GM21723 (cell line): Measurements from ENCODE around the gene PLD4.
A peak's percentile ranks its signal among the peaks of the same experiment; 100 is the strongest.
"Not testable (repeated sequence)": the region's sequence is repeated elsewhere in the genome, so short reads cannot be mapped to it uniquely, and the experiment has no call there.

ENCODE experiments used
- ATAC-seq: cut with Tn5 transposase; IDR thresholded peaks from one replicate; pipeline ENCODE4 v1.9.1; 2021; ENCODE audit warnings: mild to moderate bottlenecking, moderate library complexity; ENCODE audit not compliant: unreplicated experiment

PLD4 gene

GRCh38 chr14:104898195-104898558 lies 26.5 kb upstream of the PLD4 start:
- ATAC-seq: no peak

- no peak for ATAC-seq
Observed at GRCh38 chr14:104898870-104899510, 25.7 kb upstream of the PLD4 start.

- ATAC-seq: no peak
Observed at GRCh38 chr14:104899781-104900180, 24.9 kb upstream of the PLD4 start.

- ATAC-seq: no peak
Observed at GRCh38 chr14:104900639-104901512, 23.8 kb upstream of the PLD4 start.

- no peak for ATAC-seq
Observed at GRCh38 chr14:104903990-104904389, 20.7 kb upstream of the PLD4 start.

- not testable (repeated sequence) for ATAC-seq
Observed at GRCh38 chr14:104904650-104905578, 19.8 kb upstream of the PLD4 start.

GRCh38 chr14:104905579-104905933 lies 19.1 kb upstream of the PLD4 start:
- not testable (repeated sequence) for ATAC-seq

- no peak for ATAC-seq
Observed at GRCh38 chr14:104908303-104908702, 16.4 kb upstream of the PLD4 start.

- no peak for ATAC-seq
Observed at GRCh38 chr14:104912053-104912452, 12.6 kb upstream of the PLD4 start.

GRCh38 chr14:104913435-104913834 lies 11.2 kb upstream of the PLD4 start:
- no peak for ATAC-seq

GRCh38 chr14:104917116-104917515 lies 7.6 kb upstream of the PLD4 start:
- no peak for ATAC-seq

GRCh38 chr14:104917993-104918392 lies 6.7 kb upstream of the PLD4 start:
- ATAC-seq: no peak

- not testable (repeated sequence) for ATAC-seq
Observed at GRCh38 chr14:104919152-104919992, 5.3 kb upstream of the PLD4 start.

GRCh38 chr14:104919993-104920315 lies 4.7 kb upstream of the PLD4 start:
- ATAC-seq: no peak

GRCh38 chr14:104923640-104924420 lies 849 bp upstream of the PLD4 start:
- ATAC-seq: no peak

GRCh38 chr14:104925214-104925854 lies 655 bp downstream of the PLD4 start:
- no peak for ATAC-seq

- peak; percentile 13 for ATAC-seq
Observed at GRCh38 chr14:104925855-104926609, 1.4 kb downstream of the PLD4 start.

GRCh38 chr14:104926619-104927431 lies 2.1 kb downstream of the PLD4 start:
- ATAC-seq: peak; percentile 85
